ENCODE results near the gene GRIK2. TPM values are rescaled to one million over a fixed set of nuclear protein-coding genes. Genes with fewer than 3 reads are reported as not detected.

GRIK2 gene
- total RNA-seq, 1 experiment from 2014 or later, result 0.70 TPM

GRCh38 chr6:101676187-101676586, 282.7 kb downstream of the GRIK2 start:
- no peaks in the 10 kb centered on the region for H3K4me1 ChIP-seq (ENCODE audit: insufficient read depth, low read length)
- H4K20me1 ChIP-seq (ENCODE audit: control insufficient read depth, insufficient read depth, insufficient read length), result no peaks in the 10 kb centered on the region
- no peak overlapping the region for H3K27ac ChIP-seq (ENCODE audit: insufficient read length, low read depth, low read length)
- H3K4me3 Mint-ChIP-seq, result no peak overlapping the region
- no peak overlapping the region for H4K5ac ChIP-seq (ENCODE audit: insufficient read length, low read depth, low read length)
- TF ChIP-seq CTCF (conservative IDR thresholded peaks at IDR 0.05), result no peak
- no peaks in the 10 kb centered on the region for H3K9me3 ChIP-seq (ENCODE audit: control insufficient read depth, low read depth, low read length)
- H3K79me2 ChIP-seq (ENCODE audit: insufficient read depth, low read length), result no peaks in the 10 kb centered on the region
- no peak overlapping the region for H3K23ac ChIP-seq (ENCODE audit: insufficient read length, low read depth, low read length)
- H3T11ph ChIP-seq (ENCODE audit: low read length), result no peak overlapping the region
- WGBS (ENCODE audit: extremely low coverage, insufficient read length, low lambda C conversion rate), result no CpG with 5 or more reads among the region's 2 CpGs
- no peak overlapping the region for H3K56ac ChIP-seq (ENCODE audit: insufficient read length, low read depth, low read length)
- no peak overlapping the region for H3K4me2 ChIP-seq (ENCODE audit: insufficient read depth, insufficient read length, low read length)
- no peak overlapping the region for H3K18ac ChIP-seq (ENCODE audit: insufficient read length, low read depth, low read length)
- no peak overlapping the region for H4K91ac ChIP-seq (ENCODE audit: insufficient read length, low read depth, low read length)
- H3K9me3 Mint-ChIP-seq, result no peaks in the 10 kb centered on the region
- no peaks in the 10 kb centered on the region for H3K27me3 Mint-ChIP-seq (ENCODE audit: low read depth)
- peaks cover 0 to 5% (median 0%) of the 10 kb centered on the region in 3 experiments; a peak in 1 of 7 replicates for H3K36me3 Mint-ChIP-seq (ENCODE audit: insufficient read depth in 1 of 3, low read depth in 3 of 3)
- H4K8ac ChIP-seq (replicated peaks; ENCODE audit: insufficient read length, low read depth, low read length), result no peak overlapping the region
- H3K9ac ChIP-seq (ENCODE audit: extremely low read depth, insufficient read length, low read length), result no peak overlapping the region
- no peak overlapping the region for H2AK5ac ChIP-seq (ENCODE audit: insufficient read length, low read length)
- no peaks in the 10 kb centered on the region for H3K23me2 ChIP-seq (ENCODE audit: insufficient read length, low read depth, low read length, poor library complexity, severe bottlenecking)
- no peak overlapping the region for H3K4ac ChIP-seq (ENCODE audit: low read depth, low read length)
- H2BK5ac ChIP-seq (ENCODE audit: insufficient read length, low read length), result no peak overlapping the region
- H2BK20ac ChIP-seq (ENCODE audit: low read depth, low read length, poor library complexity, severe bottlenecking), result no peak overlapping the region
- H3K27ac Mint-ChIP-seq, result no peak overlapping the region
- H2BK120ac ChIP-seq (ENCODE audit: low read depth, low read length, poor library complexity, severe bottlenecking), result no peak overlapping the region
- H3K79me1 ChIP-seq (ENCODE audit: insufficient read depth, low read depth, low read length, poor library complexity, severe bottlenecking), result no peaks in the 10 kb centered on the region
- H2BK15ac ChIP-seq (ENCODE audit: low read depth, low read length), result no peak overlapping the region
- H2AFZ ChIP-seq (ENCODE audit: low read length), result no peak overlapping the region
- no peak overlapping the region for H3K14ac ChIP-seq (ENCODE audit: insufficient read depth, low read length)
- H3K27me3 ChIP-seq (ENCODE audit: insufficient read depth, low read length), result no peaks in the 10 kb centered on the region
- no peak for DNase-seq
- H2BK12ac ChIP-seq (ENCODE audit: insufficient read length, low read depth, low read length), result no peak overlapping the region
- peaks cover 0 to 2% of the 10 kb centered on the region in 2 experiments; a peak in 2 of 4 replicates for H3K4me1 Mint-ChIP-seq

All from H9 (cell line).